Activated CD4-positive, alpha-beta T cell treated with anti-CD3 and anti-CD28 coated beads for 48 hours (primary cell): Measurements from ENCODE around the gene BRCC3.
"Not testable (repeated sequence)": the region's sequence is repeated elsewhere in the genome, so short reads cannot be mapped to it uniquely, and the experiment has no call there.

Source experiments
- DNase-seq: peaks from one replicate; pipeline ENCODE4 v3.0.0-alpha.2; 2020

The BRCC3 gene

DNA sequence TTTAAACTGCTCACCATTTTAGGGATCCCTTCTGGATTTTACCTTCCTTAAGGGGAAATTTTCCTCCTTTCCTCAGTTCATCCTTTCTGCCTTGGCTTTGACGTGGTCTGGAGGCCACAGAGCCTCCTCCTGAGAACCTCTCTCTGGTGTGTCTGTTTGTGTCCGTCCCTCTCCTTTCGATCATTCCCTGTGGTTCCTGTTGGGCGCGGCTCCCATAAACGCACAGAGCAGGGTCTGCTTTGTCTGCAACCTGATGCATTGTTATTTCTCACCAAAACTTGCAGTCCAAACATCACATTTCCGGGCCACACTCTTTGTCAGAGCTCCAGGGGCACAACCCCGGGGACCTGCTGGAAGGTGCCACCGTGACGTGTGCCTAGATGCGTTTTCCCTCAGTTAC is 76.9 kb downstream of the BRCC3 start:
- not testable (repeated sequence) for DNase-seq

DNA sequence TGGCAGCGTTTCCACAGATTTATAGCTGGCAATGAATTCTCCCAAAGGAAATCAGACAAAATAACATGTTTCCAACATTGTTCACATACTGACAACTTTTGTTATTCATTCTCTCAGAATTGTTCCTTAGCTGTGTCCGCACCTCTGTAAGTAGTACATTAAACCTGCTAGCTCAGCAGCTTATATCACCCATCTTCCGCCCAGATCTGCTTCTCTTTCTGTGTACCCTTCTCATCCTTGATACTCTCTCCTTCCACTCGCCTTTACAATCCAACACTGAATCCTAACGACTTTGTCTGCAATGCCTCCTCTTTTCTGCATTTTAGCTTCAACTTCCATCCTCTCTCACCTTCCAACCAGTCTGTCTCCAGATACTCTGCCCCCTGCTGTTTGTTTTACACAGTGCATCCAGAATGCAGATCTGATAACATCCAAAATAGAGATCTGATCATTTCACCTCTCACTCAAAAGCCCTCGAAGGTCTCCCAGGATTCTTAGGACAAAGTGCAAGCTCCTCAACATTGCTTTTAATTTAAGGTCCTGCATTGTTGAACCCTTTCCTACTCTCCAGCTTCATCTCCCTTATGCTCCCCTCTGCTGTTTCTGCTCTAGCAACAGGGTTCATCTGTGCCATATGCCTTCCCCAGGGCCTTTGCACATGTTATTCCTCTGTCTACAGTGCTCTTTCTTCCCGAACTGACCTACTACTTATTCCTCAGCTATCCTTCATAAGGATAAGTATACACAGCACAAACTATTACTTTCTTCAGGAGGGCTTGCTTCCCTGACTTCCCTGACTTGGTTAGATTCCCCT is 77.6 kb downstream of the BRCC3 start:
- peak; percentile 55 for DNase-seq

DNA sequence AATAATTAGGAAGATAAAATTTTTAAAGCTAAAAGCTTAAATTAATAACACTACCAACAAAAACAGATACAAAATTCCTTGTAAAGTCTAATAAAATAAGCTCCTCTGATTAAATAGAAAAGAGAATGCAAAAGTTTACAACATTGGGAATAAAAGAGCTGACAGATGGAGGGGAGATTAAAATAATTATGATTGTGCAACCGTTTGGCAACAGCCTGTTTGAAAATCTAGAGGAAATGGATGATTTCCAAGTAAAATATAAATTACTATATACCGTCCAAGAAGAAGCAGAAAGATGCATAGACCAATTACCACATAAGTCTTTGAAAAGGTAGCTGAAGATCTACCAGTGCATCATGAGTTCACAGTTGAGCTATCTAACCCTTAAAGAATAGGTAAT is 98.6 kb downstream of the BRCC3 start:
- no peak for DNase-seq
